Measurements from ENCODE around the gene PDCD10. TPM values are rescaled to one million over a fixed set of nuclear protein-coding genes. Genes with fewer than 3 reads are reported as not detected.

PDCD10 gene
- total RNA-seq, 4 donors from 2014 or later, result 45.4 to 83.5 (median 73.0) TPM

GRCh38 chr3:167694121-167694520 lies 40.6 kb downstream of the PDCD10 start:
- H3K27me3 ChIP-seq, result no peaks in the 10 kb centered on the region
- no peaks in the 10 kb centered on the region for H3K9me3 ChIP-seq
- no peak overlapping the region for H3K4me3 ChIP-seq
- TF ChIP-seq POLR2A (IDR thresholded peaks at IDR 0.05), result no peak
- TF ChIP-seq, protein P1, sequence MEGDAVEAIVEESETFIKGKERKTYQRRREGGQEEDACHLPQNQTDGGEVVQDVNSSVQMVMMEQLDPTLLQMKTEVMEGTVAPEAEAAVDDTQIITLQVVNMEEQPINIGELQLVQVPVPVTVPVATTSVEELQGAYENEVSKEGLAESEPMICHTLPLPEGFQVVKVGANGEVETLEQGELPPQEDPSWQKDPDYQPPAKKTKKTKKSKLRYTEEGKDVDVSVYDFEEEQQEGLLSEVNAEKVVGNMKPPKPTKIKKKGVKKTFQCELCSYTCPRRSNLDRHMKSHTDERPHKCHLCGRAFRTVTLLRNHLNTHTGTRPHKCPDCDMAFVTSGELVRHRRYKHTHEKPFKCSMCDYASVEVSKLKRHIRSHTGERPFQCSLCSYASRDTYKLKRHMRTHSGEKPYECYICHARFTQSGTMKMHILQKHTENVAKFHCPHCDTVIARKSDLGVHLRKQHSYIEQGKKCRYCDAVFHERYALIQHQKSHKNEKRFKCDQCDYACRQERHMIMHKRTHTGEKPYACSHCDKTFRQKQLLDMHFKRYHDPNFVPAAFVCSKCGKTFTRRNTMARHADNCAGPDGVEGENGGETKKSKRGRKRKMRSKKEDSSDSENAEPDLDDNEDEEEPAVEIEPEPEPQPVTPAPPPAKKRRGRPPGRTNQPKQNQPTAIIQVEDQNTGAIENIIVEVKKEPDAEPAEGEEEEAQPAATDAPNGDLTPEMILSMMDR (IDR thresholded peaks at IDR 0.05), result no peak
- no peak overlapping the region for H3K27ac ChIP-seq
- intact Hi-C loops (cut with DNase I; ENCODE audit: low total_unique reads), result no loop called here
- H3K36me3 ChIP-seq, result no peaks in the 10 kb centered on the region
- no peaks in the 10 kb centered on the region for H3K4me1 ChIP-seq
- no peak for DNase-seq

DNA sequence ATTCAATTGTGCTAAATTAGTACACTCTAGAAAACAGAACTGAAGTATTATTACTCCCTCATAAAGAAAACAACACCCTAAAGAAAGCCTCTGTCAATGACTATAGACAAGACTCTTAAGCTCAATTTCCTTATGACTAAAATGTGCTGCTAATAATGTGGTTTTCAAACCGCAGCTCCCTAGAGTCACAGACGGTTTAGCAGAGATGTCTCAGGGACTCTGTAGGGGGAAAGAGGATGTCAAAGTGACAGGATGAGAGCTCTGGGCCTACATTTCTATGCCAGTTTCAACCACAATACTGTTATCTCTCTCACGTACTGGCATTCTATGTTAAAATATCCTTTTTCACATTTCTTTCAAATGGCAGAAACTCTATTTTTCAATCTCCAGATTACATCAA lies 43.3 kb downstream of the PDCD10 start:
- Histone ChIP-seq H3K9me3 (no peaks in the 10 kb centered on the region), H3K27ac (no peak overlapping the region), H3K27me3 (no peaks in the 10 kb centered on the region), H3K4me1 (no peaks in the 10 kb centered on the region), H3K4me3 (no peak overlapping the region), H3K36me3 (no peaks in the 10 kb centered on the region)
- intact Hi-C loops (cut with DNase I; ENCODE audit: low total_unique reads), result no loop called here
- TF ChIP-seq POLR2A (IDR thresholded peaks at IDR 0.05), result no peak
- TF ChIP-seq, protein P1 (IDR thresholded peaks at IDR 0.05), result no peak
- DNase-seq, result no peak

DNA sequence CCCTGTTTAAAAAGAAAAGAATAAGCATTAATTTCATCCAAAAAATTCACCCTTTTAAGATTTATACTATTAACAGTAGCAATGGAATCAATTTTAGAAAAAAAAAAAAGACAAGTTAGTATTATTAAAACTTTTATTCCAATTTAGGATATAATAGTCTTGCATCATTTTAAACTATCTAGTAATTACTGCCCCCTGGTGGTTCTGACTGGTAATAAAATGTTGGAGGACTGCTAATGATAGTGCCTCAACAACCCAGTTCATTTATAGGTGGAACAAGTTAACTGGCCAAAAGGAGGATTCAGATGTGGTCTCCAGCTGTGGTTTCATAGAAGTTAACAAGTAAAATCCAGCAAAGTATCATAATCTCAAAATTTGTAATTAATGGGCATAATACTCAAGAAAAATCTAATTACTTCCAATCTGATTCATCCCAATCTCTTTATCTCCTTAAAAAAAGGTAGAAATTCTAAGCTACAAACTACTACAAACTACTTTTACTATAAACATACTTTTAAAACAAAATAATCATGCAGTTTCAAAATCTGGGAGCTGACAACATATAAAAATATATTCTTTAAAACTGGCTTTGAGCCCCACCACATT lies 50.2 kb downstream of the PDCD10 start:
- H3K4me3 ChIP-seq, result no peak overlapping the region
- no peaks in the 10 kb centered on the region for H3K4me1 ChIP-seq
- no peaks in the 10 kb centered on the region for H3K36me3 ChIP-seq
- intact Hi-C loops (cut with DNase I; ENCODE audit: low total_unique reads), result no loop called here
- no peak overlapping the region for H3K27ac ChIP-seq
- H3K9me3 ChIP-seq, result no peaks in the 10 kb centered on the region
- H3K27me3 ChIP-seq, result no peaks in the 10 kb centered on the region
- no peak for TF ChIP-seq POLR2A (IDR thresholded peaks at IDR 0.05)
- TF ChIP-seq, protein P1 (IDR thresholded peaks at IDR 0.05), result peak; percentile 43 to 60 (median 48)
- DNase-seq, result peak in 1 of 2 donors; percentile 31

DNA sequence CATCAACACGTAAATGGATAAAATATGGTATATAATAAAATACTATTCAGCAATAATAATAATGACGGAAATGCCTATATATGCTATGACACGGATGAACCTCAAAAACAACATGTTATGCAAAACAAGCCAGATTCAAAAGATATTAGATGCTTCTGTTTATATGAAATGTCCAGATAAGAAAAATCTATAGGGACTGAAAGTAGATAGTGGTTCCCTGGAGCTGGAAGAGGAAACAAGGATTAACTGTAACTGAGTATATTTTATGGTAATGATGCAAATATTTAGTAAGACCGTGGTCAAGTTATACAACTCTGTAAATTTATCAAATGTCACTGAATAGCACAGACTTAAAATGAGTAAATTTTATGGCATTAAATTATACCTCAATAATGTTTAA lies 55.2 kb downstream of the PDCD10 start:
- Histone ChIP-seq H3K36me3 (no peaks in the 10 kb centered on the region), H3K27me3 (no peaks in the 10 kb centered on the region), H3K9me3 (peaks cover 0 to 12% of the 10 kb centered on the region in 2 donors), H3K4me1 (no peaks in the 10 kb centered on the region), H3K27ac (no peak overlapping the region), H3K4me3 (no peak overlapping the region)
- intact Hi-C loops (cut with DNase I; ENCODE audit: low total_unique reads), result no loop called here
- TF ChIP-seq, protein P1 (IDR thresholded peaks at IDR 0.05), result no peak
- no peak for TF ChIP-seq POLR2A (IDR thresholded peaks at IDR 0.05)
- DNase-seq, result no peak

DNA sequence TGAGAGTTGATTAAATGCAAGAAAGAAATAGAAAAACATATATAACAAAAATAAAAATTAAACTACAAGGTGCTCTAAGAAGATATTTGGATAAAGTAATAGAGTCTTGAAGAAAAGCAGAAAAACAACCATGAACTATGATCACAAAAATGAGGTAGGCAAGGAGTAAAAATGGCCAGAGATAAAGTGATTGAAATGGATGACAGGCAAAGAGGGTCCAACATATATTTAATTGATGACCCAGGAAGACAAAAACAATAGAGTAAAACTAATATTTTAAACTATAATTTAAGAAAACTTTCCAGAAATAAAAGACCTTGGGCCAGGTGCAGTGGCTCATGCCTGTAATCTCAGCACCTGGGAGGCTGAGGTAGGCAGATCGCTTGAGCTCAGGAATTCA lies 58.8 kb downstream of the PDCD10 start:
- Histone ChIP-seq H3K4me1 (no peaks in the 10 kb centered on the region), H3K4me3 (no peak overlapping the region), H3K36me3 (no peaks in the 10 kb centered on the region), H3K27ac (no peak overlapping the region), H3K9me3 (peaks cover 0 to 12% of the 10 kb centered on the region in 2 donors), H3K27me3 (no peaks in the 10 kb centered on the region)
- TF ChIP-seq, protein P1 (IDR thresholded peaks at IDR 0.05), result no peak
- TF ChIP-seq POLR2A (IDR thresholded peaks at IDR 0.05), result no peak
- DNase-seq, result no peak
- intact Hi-C loops (cut with DNase I; ENCODE audit: low total_unique reads), result no loop called here

Data from uterus (tissue), 4 donors.